HG03135 (cell line): ENCODE data around the gene ZNF219.
"Not testable (repeated sequence)": the region's sequence is repeated elsewhere in the genome, so short reads cannot be mapped to it uniquely, and the experiment has no call there.

Source experiments
- ATAC-seq: cut with Tn5 transposase; IDR thresholded peaks from one replicate; pipeline ENCODE4 v1.9.1; 2021; ENCODE audit warnings: mild to moderate bottlenecking, moderate library complexity; ENCODE audit not compliant: unreplicated experiment

The ZNF219 gene

GRCh38 chr14:21048638-21049037 lies 49.8 kb downstream of the ZNF219 start:
- ATAC-seq = no peak

GRCh38 chr14:21047378-21047781 lies 51.1 kb downstream of the ZNF219 start:
- ATAC-seq = no peak

- ATAC-seq = no peak
Observed at GRCh38 chr14:21043974-21044618, 54.4 kb downstream of the ZNF219 start.

- ATAC-seq = no peak
Observed at GRCh38 chr14:21043387-21043973, 55.0 kb downstream of the ZNF219 start.

- ATAC-seq = no peak
Observed at GRCh38 chr14:21042918-21043317, 55.5 kb downstream of the ZNF219 start.

- no peak for ATAC-seq
Observed at GRCh38 chr14:21041676-21042433, 56.6 kb downstream of the ZNF219 start, which contains the start of gene RNASE7. Gene RNASE7 (plus strand): TSS chr14:21042362. CDS start chr14:21042993, 631 bp downstream.

- ATAC-seq = not testable (repeated sequence)
Observed at GRCh38 chr14:21040941-21041340, 57.5 kb downstream of the ZNF219 start.

- ATAC-seq = no peak
Observed at GRCh38 chr14:21040370-21040925, 58.0 kb downstream of the ZNF219 start.
